AML-193 (cell line): ENCODE data around the gene CDH2.

Source experiments
- DNase-seq, 2 experiments: peaks; one replicate each; lab custom pipeline; 2025; lab: John Stamatoyannopoulos, UW

The CDH2 gene

GRCh38 chr18:28088477-28088876 lies 88.5 kb downstream of the CDH2 start:
- no peak for DNase-seq

GRCh38 chr18:28086670-28087552 lies 90.0 kb downstream of the CDH2 start:
- no peak for DNase-seq

GRCh38 chr18:28081516-28081915 lies 95.4 kb downstream of the CDH2 start:
- no peak for DNase-seq

- no peak for DNase-seq
These were observed 96.0 kb downstream of the CDH2 start for GRCh38 chr18:28080876-28081300.

GRCh38 chr18:28079883-28080282 lies 97.0 kb downstream of the CDH2 start:
- no peak for DNase-seq

GRCh38 chr18:28078849-28079248 lies 98.1 kb downstream of the CDH2 start:
- DNase-seq: no peak

GRCh38 chr18:28078298-28078697 lies 98.6 kb downstream of the CDH2 start:
- DNase-seq: no peak

- DNase-seq: no peak
These were observed 101.4 kb downstream of the CDH2 start for GRCh38 chr18:28075501-28075900.

- DNase-seq: no peak
These were observed 102.9 kb downstream of the CDH2 start for GRCh38 chr18:28074076-28074475.

- no peak for DNase-seq
These were observed 103.3 kb downstream of the CDH2 start for GRCh38 chr18:28073658-28074057.

GRCh38 chr18:28071199-28071598 lies 105.7 kb downstream of the CDH2 start:
- DNase-seq: no peak

- DNase-seq: no peak
These were observed 108.7 kb downstream of the CDH2 start for GRCh38 chr18:28068207-28068606.

GRCh38 chr18:28067346-28067745 lies 109.6 kb downstream of the CDH2 start:
- no peak for DNase-seq

GRCh38 chr18:28065793-28066186 lies 111.1 kb downstream of the CDH2 start:
- DNase-seq: no peak

GRCh38 chr18:28065031-28065792 lies 111.7 kb downstream of the CDH2 start:
- no peak for DNase-seq

- DNase-seq: no peak
These were observed 113.0 kb downstream of the CDH2 start for GRCh38 chr18:28063926-28064325.

GRCh38 chr18:28063271-28063761 lies 113.6 kb downstream of the CDH2 start:
- DNase-seq: no peak

- no peak for DNase-seq
These were observed 114.5 kb downstream of the CDH2 start for GRCh38 chr18:28062443-28062842.

- no peak for DNase-seq
These were observed 117.1 kb downstream of the CDH2 start for GRCh38 chr18:28059861-28060260.

GRCh38 chr18:28050545-28050944 lies 126.4 kb downstream of the CDH2 start:
- no peak for DNase-seq

- no peak for DNase-seq
These were observed 128.3 kb downstream of the CDH2 start for GRCh38 chr18:28048612-28049011.

GRCh38 chr18:28045880-28046279 lies 131.1 kb downstream of the CDH2 start:
- no peak for DNase-seq
